Activated naive CD4-positive, alpha-beta T cell treated with anti-CD3 and anti-CD28 coated beads, Interleukin-2, amount 10 ng/mL, durations not matched to agents 7 days and 5 days (primary cell): Measurements from ENCODE around the gene LIFR.
"Not testable (repeated sequence)": the region's sequence is repeated elsewhere in the genome, so short reads cannot be mapped to it uniquely, and the experiment has no call there.

Source experiments
- CTCF ChIA-PET: fragments of 350-600 bp; sonication (Branson Sonifier 250); formaldehyde crosslinking; loops from one replicate; lab custom pipeline; 2021; ENCODE audit warnings: antibody characterized with exemption; lab: Charles Lee
- DNase-seq: peaks from one replicate; pipeline ENCODE4 v3.0.0-alpha.2; 2020
- H3K27ac Mint-ChIP-seq: one replicate; pipeline ENCODE4 v1.8.0; 2021; ENCODE audit warnings: mild to moderate bottlenecking, moderate library complexity, mixed read lengths
- H3K27me3 Mint-ChIP-seq: one replicate; pipeline ENCODE4 v1.8.0; 2021; ENCODE audit warnings: mild to moderate bottlenecking, mixed read lengths
- H3K36me3 Mint-ChIP-seq: one replicate; pipeline ENCODE4 v1.8.0; 2021; ENCODE audit warnings: mixed read lengths
- H3K4me1 Mint-ChIP-seq: one replicate; pipeline ENCODE4 v1.8.0; 2021; ENCODE audit warnings: mixed read lengths
- H3K4me3 Mint-ChIP-seq: one replicate; pipeline ENCODE4 v1.8.0; 2021; ENCODE audit warnings: mild to moderate bottlenecking, moderate library complexity, mixed read lengths
- H3K9me3 Mint-ChIP-seq: one replicate; pipeline ENCODE4 v1.8.0; 2021; ENCODE audit warnings: mixed read lengths

LIFR gene

DNA sequence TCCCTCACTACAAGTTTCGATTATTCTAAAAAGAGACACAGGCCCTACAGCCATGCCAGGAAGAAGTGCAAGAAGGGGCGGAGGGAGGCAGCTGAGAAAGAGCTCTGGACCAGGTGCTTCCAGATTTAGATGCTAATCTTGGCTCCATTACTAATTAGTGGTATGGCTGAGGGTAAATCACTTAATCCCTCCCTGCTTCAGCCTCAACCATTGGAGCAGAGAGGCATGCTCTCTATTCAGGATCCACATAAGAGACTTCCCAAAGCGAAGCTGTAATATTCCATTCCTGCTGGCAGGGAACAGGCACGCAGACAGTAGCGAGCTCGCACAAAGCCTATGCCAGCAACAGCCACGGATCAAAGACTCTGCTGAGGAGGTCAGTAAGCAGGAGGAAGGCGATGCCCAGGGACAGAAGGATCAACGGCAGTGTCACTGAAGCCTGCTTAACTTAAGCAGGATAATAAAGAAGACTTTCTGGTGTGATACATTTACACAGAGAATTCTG lies 24.2 kb downstream of the LIFR start:
- H3K27ac Mint-ChIP-seq: no peak overlapping the region
- no peak overlapping the region for H3K4me3 Mint-ChIP-seq
- H3K4me1 Mint-ChIP-seq: no peaks in the 10 kb centered on the region
- no peaks in the 10 kb centered on the region for H3K36me3 Mint-ChIP-seq
- DNase-seq: no peak
- no peaks in the 10 kb centered on the region for H3K9me3 Mint-ChIP-seq
- peaks cover 22% of the 10 kb centered on the region for H3K27me3 Mint-ChIP-seq
- CTCF ChIA-PET: interaction anchor here (2.1 kb wide), 1 partner anchor 90 kb away, joined by 4 read pairs; no protein-coding TSS in a partner anchor

DNA sequence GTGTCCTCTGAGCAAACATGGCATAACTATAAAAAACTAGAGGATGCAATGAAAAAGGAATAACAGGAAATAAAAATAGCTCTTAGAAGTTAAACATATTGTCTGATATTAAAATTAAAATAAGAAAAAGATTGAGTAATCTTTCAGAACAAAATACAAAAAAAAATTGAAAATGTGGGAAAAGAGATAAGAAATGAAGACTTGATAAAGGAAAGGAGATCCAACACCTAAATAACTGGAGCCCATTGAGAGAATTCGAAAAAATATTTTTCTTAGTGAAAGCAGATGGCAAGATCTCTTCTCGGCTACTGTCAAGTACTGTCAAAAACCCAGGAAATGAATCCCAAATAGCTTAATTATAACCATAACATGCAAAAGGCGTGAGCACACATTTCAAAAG lies 24.9 kb downstream of the LIFR start:
- no peak overlapping the region for H3K27ac Mint-ChIP-seq
- CTCF ChIA-PET: no interaction called here
- H3K9me3 Mint-ChIP-seq: no peaks in the 10 kb centered on the region

DNA sequence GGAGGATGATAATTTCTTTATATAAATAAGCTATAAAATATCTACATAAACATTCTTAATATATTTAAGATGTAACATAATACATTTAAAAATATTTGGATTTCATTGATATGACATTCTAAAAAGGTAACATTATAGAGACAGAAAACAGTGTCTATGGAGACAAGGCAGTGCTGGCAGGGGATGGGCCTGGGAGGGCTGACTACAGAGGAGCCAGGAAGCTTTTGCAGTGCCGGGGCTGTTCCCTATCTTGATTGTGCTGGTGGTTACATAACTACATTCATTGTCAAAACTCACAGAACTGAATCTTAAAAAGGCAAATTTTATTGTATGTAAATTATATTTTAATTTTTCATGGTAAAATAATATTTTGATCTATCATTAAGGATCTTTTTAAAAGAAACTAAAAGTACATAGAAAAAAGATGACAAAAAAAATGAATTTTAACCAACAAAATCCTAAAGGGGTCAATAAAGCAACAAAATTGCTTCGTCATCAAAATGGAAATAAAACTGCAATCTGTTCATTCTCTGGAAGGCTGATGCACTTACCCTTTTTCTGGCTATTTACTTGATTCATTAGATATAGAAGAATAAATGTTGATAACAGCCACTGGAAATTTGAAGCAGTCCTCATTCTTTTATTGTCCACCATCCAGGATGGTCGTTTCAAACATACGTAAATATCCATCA lies 26.3 kb downstream of the LIFR start:
- CTCF ChIA-PET: no interaction called here
- Mint-ChIP-seq H3K27ac (no peak overlapping the region), H3K36me3 (no peaks in the 10 kb centered on the region), H3K4me3 (no peak overlapping the region), H3K27me3 (peaks cover 23% of the 10 kb centered on the region), H3K9me3 (no peaks in the 10 kb centered on the region), H3K4me1 (no peaks in the 10 kb centered on the region)
- no peak for DNase-seq

More for the DNA sequence above, 24.9 kb downstream of the LIFR start:
- DNase-seq: no peak
- no peaks in the 10 kb centered on the region for H3K36me3 Mint-ChIP-seq
- peaks cover 18% of the 10 kb centered on the region for H3K27me3 Mint-ChIP-seq
- H3K4me3 Mint-ChIP-seq: no peak overlapping the region
- no peaks in the 10 kb centered on the region for H3K4me1 Mint-ChIP-seq

DNA sequence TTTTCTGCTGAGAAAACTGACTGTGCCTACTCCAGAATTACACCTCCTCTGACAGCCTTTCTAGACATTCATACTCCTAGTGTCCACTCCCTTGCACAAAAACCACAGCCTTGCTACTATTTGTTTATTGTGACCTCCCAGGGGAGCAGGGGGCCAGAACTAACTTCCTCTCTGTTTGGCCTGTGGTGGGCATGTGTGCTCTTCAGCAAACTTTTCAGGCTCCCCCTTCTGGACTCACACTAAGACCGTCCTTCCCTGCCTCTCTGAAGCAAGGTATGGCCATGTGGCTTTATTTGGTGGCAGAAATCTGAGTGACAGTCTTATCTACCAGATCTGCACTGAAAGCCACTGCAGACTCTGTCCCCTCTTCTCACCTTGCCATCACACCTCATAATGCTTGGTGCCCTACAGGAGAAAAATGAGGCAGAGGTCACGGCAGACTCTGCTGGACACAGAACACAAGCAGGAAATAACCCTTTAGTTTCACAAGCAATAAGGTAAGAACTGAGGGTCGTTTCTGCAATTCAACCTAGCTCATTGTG lies 28.2 kb downstream of the LIFR start:
- no peaks in the 10 kb centered on the region for H3K36me3 Mint-ChIP-seq
- H3K4me1 Mint-ChIP-seq: no peaks in the 10 kb centered on the region
- H3K9me3 Mint-ChIP-seq: no peaks in the 10 kb centered on the region
- no peak overlapping the region for H3K4me3 Mint-ChIP-seq
- no peak for DNase-seq
- peaks cover 26% of the 10 kb centered on the region for H3K27me3 Mint-ChIP-seq
- CTCF ChIA-PET: no interaction called here
- H3K27ac Mint-ChIP-seq: no peak overlapping the region

DNA sequence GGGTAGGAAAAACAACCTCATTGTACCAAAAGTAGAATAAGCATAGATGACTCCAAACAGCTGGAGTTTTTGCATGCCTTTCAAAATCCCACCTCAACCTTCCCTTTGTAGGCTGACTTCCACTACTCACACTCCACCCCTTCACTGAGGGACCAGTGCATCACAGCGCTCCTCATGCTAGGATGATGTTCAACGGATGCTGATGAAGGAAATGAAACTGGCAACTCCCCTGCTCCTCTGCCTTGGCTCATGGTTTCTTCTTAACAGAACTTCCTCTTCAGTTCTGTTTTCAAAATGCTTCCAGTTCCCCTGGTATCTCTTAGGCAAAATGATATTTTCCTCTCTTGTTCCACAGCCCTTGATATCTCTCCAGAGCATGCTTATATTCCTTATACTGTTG lies 29.0 kb downstream of the LIFR start:
- no peaks in the 10 kb centered on the region for H3K4me1 Mint-ChIP-seq
- no peak overlapping the region for H3K27ac Mint-ChIP-seq
- H3K9me3 Mint-ChIP-seq: no peaks in the 10 kb centered on the region
- DNase-seq: no peak
- CTCF ChIA-PET: no interaction called here
- H3K36me3 Mint-ChIP-seq: no peaks in the 10 kb centered on the region
- no peak overlapping the region for H3K4me3 Mint-ChIP-seq
- H3K27me3 Mint-ChIP-seq: peaks cover 26% of the 10 kb centered on the region

DNA sequence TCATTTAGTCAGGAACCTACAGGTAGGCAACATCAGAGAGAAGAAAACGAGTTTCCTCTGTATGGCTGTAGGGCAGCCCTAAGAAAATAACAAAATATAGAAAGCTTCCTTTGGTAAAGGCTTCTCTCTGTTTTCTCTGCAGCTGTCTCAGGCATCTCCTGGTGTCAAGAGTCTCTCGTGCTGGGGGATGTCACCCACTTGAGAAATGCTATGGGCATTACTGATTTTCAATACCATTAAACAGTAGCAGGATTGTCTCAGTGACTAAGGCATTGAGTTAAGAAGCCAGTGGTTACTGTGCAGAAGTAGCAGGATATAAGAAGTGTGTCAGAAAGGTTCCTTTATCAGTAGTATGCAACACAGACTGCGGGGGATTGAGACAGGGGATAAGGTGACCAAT lies 32.4 kb downstream of the LIFR start:
- Mint-ChIP-seq H3K36me3 (no peaks in the 10 kb centered on the region), H3K27ac (no peak overlapping the region), H3K4me1 (no peaks in the 10 kb centered on the region), H3K4me3 (no peak overlapping the region), H3K9me3 (no peaks in the 10 kb centered on the region), H3K27me3 (peaks cover 28% of the 10 kb centered on the region)
- no peak for DNase-seq
- CTCF ChIA-PET: no interaction called here

DNA sequence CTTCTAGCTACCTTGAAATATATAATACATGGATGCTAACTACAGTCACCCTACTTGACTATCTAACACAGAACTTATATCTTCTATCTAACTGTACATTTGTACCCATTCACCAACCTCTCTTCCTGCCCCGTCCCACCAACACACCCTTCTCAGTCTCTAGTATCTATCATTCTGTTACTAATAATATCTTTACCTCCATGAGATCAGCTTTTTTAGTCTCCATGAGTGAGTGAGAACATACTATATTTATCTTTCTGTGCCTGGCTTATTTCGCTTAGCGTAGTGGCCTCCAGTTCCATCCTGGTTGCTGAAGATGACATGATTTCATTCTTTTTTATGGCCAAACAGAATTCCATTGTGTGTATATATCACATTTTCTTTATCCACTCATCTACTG lies 37.0 kb downstream of the LIFR start:
- no peaks in the 10 kb centered on the region for H3K9me3 Mint-ChIP-seq
- no peak overlapping the region for H3K4me3 Mint-ChIP-seq
- no peaks in the 10 kb centered on the region for H3K36me3 Mint-ChIP-seq
- DNase-seq: no peak
- H3K27me3 Mint-ChIP-seq: peaks cover 14% of the 10 kb centered on the region
- CTCF ChIA-PET: interaction anchor here (0.9 to 2.8 kb wide), 3 partner anchors 33 to 561 kb away, joined by 3 to 9 read pairs (median 3); no protein-coding TSS in a partner anchor
- no peaks in the 10 kb centered on the region for H3K4me1 Mint-ChIP-seq
- no peak overlapping the region for H3K27ac Mint-ChIP-seq

DNA sequence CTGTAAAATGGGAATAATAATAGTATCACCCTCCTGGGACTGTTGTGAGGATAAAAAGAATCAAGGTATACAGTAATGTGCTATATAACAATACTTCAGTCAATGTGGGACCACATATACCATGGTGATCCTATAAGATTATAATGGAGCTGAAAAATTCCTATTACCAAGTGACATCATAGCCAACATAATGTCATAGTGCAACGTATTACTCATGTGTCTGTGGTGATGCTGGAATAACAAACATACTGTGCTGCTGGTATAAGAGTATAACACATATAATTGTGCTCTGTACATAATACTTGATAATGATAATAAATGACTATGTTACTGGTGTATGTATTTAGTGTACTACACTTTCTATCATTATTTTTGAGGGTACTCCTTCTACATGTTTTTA lies 38.1 kb downstream of the LIFR start:
- Mint-ChIP-seq H3K27ac (no peak overlapping the region), H3K4me1 (no peaks in the 10 kb centered on the region), H3K27me3 (peaks cover 12% of the 10 kb centered on the region), H3K36me3 (no peaks in the 10 kb centered on the region), H3K9me3 (no peaks in the 10 kb centered on the region), H3K4me3 (no peak overlapping the region)
- DNase-seq: no peak
- CTCF ChIA-PET: interaction anchor here (1.0 to 2.8 kb wide), 2 partner anchors 34 to 76 kb away, joined by 3 to 9 read pairs; no protein-coding TSS in a partner anchor

DNA sequence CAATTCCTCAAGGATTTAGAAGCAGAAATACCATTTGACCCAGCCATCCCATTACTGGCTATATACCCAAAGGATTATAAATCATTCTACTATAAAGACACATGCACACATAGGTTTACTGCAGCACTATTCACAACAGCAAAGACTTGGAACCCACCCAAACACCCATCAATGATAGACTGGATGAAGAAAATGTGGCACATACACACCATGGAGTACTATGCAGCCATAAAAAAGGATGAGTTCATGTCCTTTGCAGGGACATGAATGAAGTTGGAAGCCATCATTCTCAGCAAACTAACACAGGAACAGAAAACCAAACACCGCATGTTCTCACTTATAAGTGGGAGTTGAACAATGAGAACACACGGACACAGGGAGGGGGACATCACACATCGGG lies 39.8 kb downstream of the LIFR start:
- CTCF ChIA-PET: interaction anchor here (1.1 kb wide), 1 partner anchor 75 kb away, joined by 3 read pairs; no protein-coding TSS in a partner anchor
- peaks cover 11% of the 10 kb centered on the region for H3K27me3 Mint-ChIP-seq
- DNase-seq, H3K4me3 Mint-ChIP-seq, H3K9me3 Mint-ChIP-seq, H3K27ac Mint-ChIP-seq, H3K4me1 Mint-ChIP-seq, H3K36me3 Mint-ChIP-seq: not testable (repeated sequence)

DNA sequence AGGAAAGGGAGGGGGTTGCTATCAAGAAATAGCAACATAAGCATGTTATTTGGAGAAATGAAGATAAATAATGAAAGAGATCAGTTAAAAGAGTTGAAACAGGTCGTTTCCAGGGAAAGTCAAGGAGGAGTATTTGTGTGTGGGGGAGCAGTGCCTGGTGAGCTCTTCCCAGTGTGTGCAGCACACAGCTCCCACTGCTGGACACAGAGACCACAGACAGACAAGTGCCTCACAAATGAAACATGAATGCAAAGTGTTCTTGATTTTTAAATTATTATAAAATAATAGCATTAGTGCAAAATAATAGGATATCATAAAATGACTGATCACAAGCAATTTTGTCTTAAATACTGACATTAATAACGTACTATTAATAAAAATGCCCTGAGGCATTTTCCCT lies 40.8 kb downstream of the LIFR start:
- no peaks in the 10 kb centered on the region for H3K9me3 Mint-ChIP-seq
- no peaks in the 10 kb centered on the region for H3K36me3 Mint-ChIP-seq
- no peak overlapping the region for H3K27ac Mint-ChIP-seq
- CTCF ChIA-PET: interaction anchor here (1.1 kb wide), 1 partner anchor 74 kb away, joined by 3 read pairs; no protein-coding TSS in a partner anchor
- H3K4me3 Mint-ChIP-seq: no peak overlapping the region
- H3K27me3 Mint-ChIP-seq: peaks cover 8% of the 10 kb centered on the region
- no peaks in the 10 kb centered on the region for H3K4me1 Mint-ChIP-seq
- no peak for DNase-seq

DNA sequence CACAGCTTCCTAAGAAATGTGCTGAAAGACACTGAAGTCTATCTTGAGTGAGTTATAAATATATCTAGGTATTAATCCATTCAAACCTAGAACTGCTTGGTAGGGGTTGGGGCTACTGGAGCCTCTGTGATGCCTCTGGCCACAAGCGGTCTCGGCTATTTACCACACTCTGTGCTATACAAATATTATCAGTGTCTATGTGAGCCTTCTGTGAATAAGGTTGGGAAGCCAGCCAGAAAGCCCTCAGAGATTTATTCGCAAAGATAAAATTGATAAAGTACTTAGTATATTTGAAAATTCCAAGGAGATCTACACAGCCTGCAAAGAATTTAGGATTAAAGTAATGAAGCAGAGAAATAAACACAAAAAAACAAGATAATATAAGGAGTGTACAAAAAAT lies 41.4 kb downstream of the LIFR start:
- Mint-ChIP-seq H3K4me3 (no peak overlapping the region), H3K36me3 (no peaks in the 10 kb centered on the region), H3K9me3 (no peaks in the 10 kb centered on the region), H3K27me3 (peaks cover 8% of the 10 kb centered on the region), H3K27ac (no peak overlapping the region), H3K4me1 (no peaks in the 10 kb centered on the region)
- CTCF ChIA-PET: no interaction called here
- no peak for DNase-seq

DNA sequence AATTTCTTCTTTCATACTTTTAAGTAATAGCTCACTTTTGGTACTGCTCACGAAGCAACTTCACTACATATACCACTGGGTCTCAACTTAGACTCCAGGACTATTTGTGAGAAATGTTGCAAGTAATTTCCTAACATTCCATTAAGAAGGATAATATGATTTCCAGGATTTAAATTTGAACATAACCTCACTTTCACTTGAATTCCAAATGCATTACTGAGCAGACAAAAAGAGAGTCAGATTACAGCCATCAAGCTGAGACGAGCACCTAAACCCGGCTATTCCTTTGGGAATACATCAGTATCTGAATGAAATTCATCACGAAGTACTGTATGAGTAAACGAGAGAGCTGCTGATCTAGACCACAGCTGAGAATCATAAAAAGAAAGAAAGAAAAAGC lies 47.3 kb downstream of the LIFR start:
- Mint-ChIP-seq H3K36me3 (no peaks in the 10 kb centered on the region), H3K4me3 (no peak overlapping the region), H3K27me3 (peaks cover 4% of the 10 kb centered on the region), H3K4me1 (no peaks in the 10 kb centered on the region), H3K27ac (no peak overlapping the region), H3K9me3 (no peaks in the 10 kb centered on the region)
- DNase-seq: no peak
- CTCF ChIA-PET: no interaction called here

DNA sequence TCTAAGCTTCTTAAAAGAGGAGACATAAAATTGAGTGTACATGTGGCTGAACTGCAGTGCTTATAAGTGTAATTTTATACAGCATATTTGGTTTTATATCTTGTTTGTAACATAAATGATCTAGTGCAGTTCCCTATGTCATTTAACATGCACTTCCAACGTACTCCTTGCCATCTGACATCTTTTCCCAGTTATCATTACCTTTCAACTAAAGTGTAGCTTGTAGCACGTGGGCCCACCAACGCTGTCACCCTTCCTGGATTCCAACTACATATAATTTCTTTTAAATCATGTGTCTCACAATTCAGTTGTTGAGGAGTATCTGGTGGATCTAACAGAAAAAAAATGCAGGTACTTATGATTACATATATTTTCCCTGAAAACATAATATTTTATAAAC lies 50.1 kb downstream of the LIFR start:
- CTCF ChIA-PET: interaction anchor here (1.2 kb wide), 1 partner anchor 65 kb away, joined by 3 read pairs; no protein-coding TSS in a partner anchor
- H3K27me3 Mint-ChIP-seq: no peaks in the 10 kb centered on the region
- H3K27ac Mint-ChIP-seq: no peak overlapping the region
- no peak for DNase-seq
- H3K4me3 Mint-ChIP-seq: no peak overlapping the region
- H3K4me1 Mint-ChIP-seq: no peaks in the 10 kb centered on the region
- no peaks in the 10 kb centered on the region for H3K36me3 Mint-ChIP-seq
- H3K9me3 Mint-ChIP-seq: no peaks in the 10 kb centered on the region

DNA sequence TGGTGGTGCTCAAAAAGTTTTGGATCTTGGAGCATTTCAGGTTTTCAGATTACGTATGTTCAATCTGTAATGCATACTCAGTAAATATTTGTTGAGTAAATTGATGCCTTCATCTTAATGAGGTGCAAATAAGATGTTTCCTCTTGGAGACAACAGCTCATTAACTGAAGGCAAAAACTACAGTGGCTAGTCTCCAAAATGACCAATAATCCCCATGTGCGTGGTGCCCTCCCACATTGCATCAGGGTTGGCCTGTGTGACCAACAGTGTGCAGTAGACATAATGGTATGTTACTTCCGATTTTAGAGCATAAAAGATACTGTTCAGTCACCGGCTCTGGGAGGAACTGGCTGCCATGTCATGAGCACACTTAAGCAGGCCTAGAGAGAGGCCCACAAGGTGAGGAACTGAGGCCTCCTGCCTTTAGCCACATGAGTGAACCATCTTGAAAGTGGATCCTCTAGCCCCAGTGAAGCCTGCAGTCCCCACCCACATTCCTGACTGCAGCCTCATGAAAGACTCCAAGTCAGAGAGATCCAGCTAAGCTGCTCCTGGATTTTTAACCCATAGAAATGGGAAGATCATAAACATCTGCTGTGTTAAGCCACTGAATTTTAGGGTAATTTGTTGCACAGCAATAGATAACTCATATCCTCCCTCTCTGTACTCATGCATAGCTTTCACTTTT lies 55.7 kb downstream of the LIFR start:
- no peak for DNase-seq
- CTCF ChIA-PET: interaction anchor here (0.7 kb wide), 1 partner anchor 449 kb away, joined by 3 read pairs; no protein-coding TSS in a partner anchor
- Mint-ChIP-seq H3K4me1 (no peaks in the 10 kb centered on the region), H3K27ac (no peak overlapping the region), H3K36me3 (no peaks in the 10 kb centered on the region), H3K4me3 (no peak overlapping the region), H3K27me3 (peaks cover 7% of the 10 kb centered on the region), H3K9me3 (no peaks in the 10 kb centered on the region)
